K562 (cell line): Measurements from ENCODE around the gene ARHGAP23. TPM values are rescaled to one million over a fixed set of nuclear protein-coding genes. Genes with fewer than 3 reads are reported as not detected.

Experiments
- BCL6 ChIP-seq: fragments of 250-450 bp; sonication (Bioruptor Pico); IDR thresholded peaks from 2 replicates; pipeline ENCODE4 v1.4.0; 2020
- CBFA2T3 ChIP-seq: fragments of 450-650 bp; IDR thresholded peaks from 2 replicates; pipeline ENCODE4 v1.6.1; 2017
- FOS ChIP-seq: IDR thresholded peaks from 3 replicates; pipeline ENCODE4 v1.6.1; 2011; ENCODE audit not compliant: insufficient read length; ENCODE audit errors: extremely low read depth
- GATA2 ChIP-seq: sonication (generic); formaldehyde crosslinking; IDR thresholded peaks from 2 replicates; pipeline ENCODE4 v1.4.0; 2020; ENCODE audit warnings: mild to moderate bottlenecking, missing genetic modification reagents
- HNRNPUL1 ChIP-seq: fragments of 200-400 bp; formaldehyde crosslinking; IDR thresholded peaks from 2 replicates; pipeline ENCODE4 v1.6.1; 2017; ENCODE audit warnings: low read length
- IRF2 ChIP-seq: sonication (generic); formaldehyde crosslinking; IDR thresholded peaks from 2 replicates; pipeline ENCODE4 v1.8.1; 2022; ENCODE audit warnings: mild to moderate bottlenecking, missing genetic modification reagents
- L3MBTL2 ChIP-seq: fragments of 450-650 bp; IDR thresholded peaks from 2 replicates; pipeline ENCODE4 v1.6.1; 2016; ENCODE audit warnings: mild to moderate bottlenecking, moderate library complexity
- LARP7 ChIP-seq: fragments of 450-650 bp; IDR thresholded peaks from 2 replicates; pipeline ENCODE4 v1.6.1; 2016
- MAFK ChIP-seq: IDR thresholded peaks from 2 replicates; pipeline ENCODE4 v1.6.1; 2011; ENCODE audit warnings: low read length, improper control_type of control experiment
- MEIS2 ChIP-seq: fragments of 450-650 bp; IDR thresholded peaks from 2 replicates; pipeline ENCODE4 v1.6.1; 2014; ENCODE audit warnings: mild to moderate bottlenecking; ENCODE audit not compliant: partially characterized antibody
- MYBL2 ChIP-seq, 2 experiments: fragments of 450-650 bp in 1 of 2; sonication (generic) in 1 of 2; formaldehyde crosslinking in 1 of 2; IDR thresholded peaks; 2 replicates each; pipeline versions ENCODE4 v1.6.1 to v1.8.1; 2017 to 2022; ENCODE audit warnings: borderline replicate concordance in 1 of 2, inconsistent platforms in 1 of 2, low read depth in 1 of 2, mild to moderate bottlenecking in 1 of 2, missing genetic modification reagents in 1 of 2, moderate library complexity in 1 of 2
- NCOA4 ChIP-seq: fragments of 450-650 bp; IDR thresholded peaks from 2 replicates; pipeline ENCODE4 v1.6.1; 2018; ENCODE audit warnings: mild to moderate bottlenecking; ENCODE audit not compliant: partially characterized antibody
- NCOR1 ChIP-seq: fragments of 450-650 bp; IDR thresholded peaks from 2 replicates; pipeline ENCODE4 v1.6.1; 2016; ENCODE audit warnings: mild to moderate bottlenecking, moderate library complexity
- NFE2 ChIP-seq: IDR thresholded peaks from 2 replicates; pipeline ENCODE4 v1.6.1; 2014; ENCODE audit warnings: antibody characterized with exemption, low read depth
- POLR3G ChIP-seq: IDR thresholded peaks from 2 replicates; pipeline ENCODE4 v1.6.1; 2011; ENCODE audit not compliant: insufficient read length, insufficient replicate concordance; ENCODE audit errors: extremely low read depth
- SOX6 ChIP-seq: fragments of 450-650 bp; IDR thresholded peaks from 2 replicates; pipeline ENCODE4 v1.6.1; 2014; ENCODE audit warnings: mild to moderate bottlenecking
- STAT5B ChIP-seq: fragments of 250-450 bp; sonication (Bioruptor Pico); IDR thresholded peaks from 2 replicates; pipeline ENCODE4 v1.8.0; 2021; ENCODE audit warnings: mild to moderate bottlenecking, inconsistent platforms
- TBP ChIP-seq: optimal IDR thresholded peaks from 2 replicates; pipeline ENCODE3; 2011; ENCODE audit warnings: low read depth, low read length, improper control_type of control experiment
- ZNF217 ChIP-seq: sonication (generic); formaldehyde crosslinking; IDR thresholded peaks from 2 replicates; pipeline ENCODE4 v1.8.0; 2022; ENCODE audit warnings: mild to moderate bottlenecking, missing genetic modification reagents
- ZNF668 ChIP-seq: fragments of 250-450 bp; sonication (Bioruptor Pico); IDR thresholded peaks from 2 replicates; pipeline ENCODE4 v1.8.0; 2022; ENCODE audit warnings: mild to moderate bottlenecking, inconsistent platforms
- ZNF766 ChIP-seq: fragments of 200-800 bp; sonication (Bioruptor generic); conservative IDR thresholded peaks from 2 replicates; pipeline ENCODE4 v1.6.1; 2016; ENCODE audit warnings: missing genetic modification characterization, missing compliant biosample characterization
- polyA plus RNA-seq, 8 experiments: library from polyadenylated mRNA; depleted of rRNA in 4 of 8; stranded (reverse) in 5 of 8; unstranded in 3 of 8; fragments of >200 nt; fragmentation: Nextera tagmentation in 2 of 8; fragmentation: Illumina TruSeq in 1 of 8; extraction: Ambion mirVana in 2 of 8; extraction: Trizol in 1 of 8; gene quantifications; 2 replicates each; pipeline versions ENCODE4 v1.2.1 to v1.2.3, GENCODE V29; 2011 to 2014; ENCODE audit warnings: inconsistent platforms in 1 of 8, missing spikeins in 1 of 8
- total RNA-seq, 7 experiments: library from RNA; depleted of rRNA in 6 of 7; stranded (reverse); fragments of >200 nt in 6 of 7; fragmentation: Illumina TruSeq in 2 of 7; extraction: Trizol in 2 of 7; gene quantifications; 2 replicates each; pipeline versions ENCODE4 v1.2.1 to v1.2.3, GENCODE V29; 2011 to 2021; ENCODE audit warnings: low replicate concordance in 1 of 7
- TF ChIP-seq, protein P1 (sequence below): sonication (generic); formaldehyde crosslinking; IDR thresholded peaks from 2 replicates; pipeline ENCODE4 v1.8.0; 2022; ENCODE audit warnings: mild to moderate bottlenecking, missing genetic modification reagents
- TF ChIP-seq, protein P2 (sequence below): fragments of 250-450 bp; sonication (Bioruptor Pico); IDR thresholded peaks from 2 replicates; pipeline ENCODE4 v1.8.0; 2021; ENCODE audit warnings: borderline replicate concordance, mild to moderate bottlenecking, moderate library complexity; ENCODE audit not compliant: poor library complexity, severe bottlenecking
- TF ChIP-seq, protein P3 (sequence below): IDR thresholded peaks from 2 replicates; pipeline ENCODE4 v1.6.1; 2014; ENCODE audit warnings: antibody characterized with exemption
- TF ChIP-seq, protein P4 (sequence below), 2 experiments: fragments of 450-650 bp in 1 of 2; sonication (generic) in 1 of 2; formaldehyde crosslinking in 1 of 2; IDR thresholded peaks in 1 of 2; conservative IDR thresholded peaks in 1 of 2; 2 replicates each; pipeline versions ENCODE4 v1.6.1 to v1.8.1; 2016 to 2023; ENCODE audit warnings: mild to moderate bottlenecking in 2 of 2, moderate library complexity in 2 of 2, inconsistent platforms in 1 of 2, missing genetic modification reagents in 1 of 2

The ARHGAP23 gene
- total and polyA plus RNA-seq, 9 of the 15 experiments (the other 6 are each of a cell fraction or from before 2014, with no cell fraction given): 0.01 to 2.7 (median 0.70) TPM

DNA sequence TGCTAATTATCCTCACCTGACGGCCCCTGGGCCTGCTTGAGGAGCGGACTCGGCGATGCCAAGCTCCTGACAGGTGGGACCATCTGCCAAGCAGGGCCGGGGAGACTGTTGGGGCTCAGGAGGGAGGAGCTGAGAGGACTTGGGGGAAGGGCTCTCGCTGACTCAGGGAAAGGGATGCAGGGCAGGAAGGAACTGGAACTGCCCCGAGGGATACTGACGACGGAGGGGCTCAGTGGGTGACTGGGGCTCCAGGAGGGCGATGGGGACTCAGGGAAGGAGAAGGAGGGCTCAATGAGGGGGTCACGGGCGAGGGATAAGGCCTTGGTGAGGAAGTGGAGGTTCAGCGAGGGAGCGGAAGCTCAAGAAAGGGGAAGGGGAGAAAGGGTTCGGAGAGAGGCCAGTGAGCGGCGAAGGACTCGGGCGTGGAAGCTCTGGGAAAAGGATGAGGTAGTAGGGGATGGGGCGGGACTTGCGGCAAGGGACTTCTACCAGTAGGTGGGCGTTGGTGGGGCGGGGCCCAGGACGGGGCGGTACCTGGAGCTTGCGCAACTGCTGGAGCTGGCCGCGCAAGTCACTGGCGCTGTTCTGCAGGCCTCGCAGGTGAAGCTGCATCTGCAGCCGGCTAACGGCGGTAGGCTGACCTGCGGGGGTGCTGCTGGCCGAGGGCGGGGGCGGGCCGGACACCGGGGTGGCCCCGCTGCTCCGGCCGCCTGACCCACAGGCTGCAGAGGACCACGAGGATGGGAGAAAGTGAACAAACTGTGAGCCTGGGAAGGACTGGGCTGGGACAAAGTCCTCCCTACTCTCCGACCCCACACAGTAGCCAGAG, 131.0 kb downstream of the ARHGAP23 start (continued):
- peak; percentile 42; the same call in 1 of the 2 replicates for TF ChIP-seq LARP7
- TF ChIP-seq FOS: no peak
- TF ChIP-seq SOX6: no peak
- TF ChIP-seq, protein P1, sequence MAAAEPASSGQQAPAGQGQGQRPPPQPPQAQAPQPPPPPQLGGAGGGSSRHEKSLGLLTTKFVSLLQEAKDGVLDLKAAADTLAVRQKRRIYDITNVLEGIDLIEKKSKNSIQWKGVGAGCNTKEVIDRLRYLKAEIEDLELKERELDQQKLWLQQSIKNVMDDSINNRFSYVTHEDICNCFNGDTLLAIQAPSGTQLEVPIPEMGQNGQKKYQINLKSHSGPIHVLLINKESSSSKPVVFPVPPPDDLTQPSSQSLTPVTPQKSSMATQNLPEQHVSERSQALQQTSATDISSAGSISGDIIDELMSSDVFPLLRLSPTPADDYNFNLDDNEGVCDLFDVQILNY (CRISPR knock-in tag): no peak
- TF ChIP-seq ZNF668: no peak
- TF ChIP-seq, protein P2, sequence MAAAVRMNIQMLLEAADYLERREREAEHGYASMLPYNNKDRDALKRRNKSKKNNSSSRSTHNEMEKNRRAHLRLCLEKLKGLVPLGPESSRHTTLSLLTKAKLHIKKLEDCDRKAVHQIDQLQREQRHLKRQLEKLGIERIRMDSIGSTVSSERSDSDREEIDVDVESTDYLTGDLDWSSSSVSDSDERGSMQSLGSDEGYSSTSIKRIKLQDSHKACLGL (CRISPR knock-in tag): no peak
- TF ChIP-seq NCOA4: no peak
- TF ChIP-seq, protein P3, sequence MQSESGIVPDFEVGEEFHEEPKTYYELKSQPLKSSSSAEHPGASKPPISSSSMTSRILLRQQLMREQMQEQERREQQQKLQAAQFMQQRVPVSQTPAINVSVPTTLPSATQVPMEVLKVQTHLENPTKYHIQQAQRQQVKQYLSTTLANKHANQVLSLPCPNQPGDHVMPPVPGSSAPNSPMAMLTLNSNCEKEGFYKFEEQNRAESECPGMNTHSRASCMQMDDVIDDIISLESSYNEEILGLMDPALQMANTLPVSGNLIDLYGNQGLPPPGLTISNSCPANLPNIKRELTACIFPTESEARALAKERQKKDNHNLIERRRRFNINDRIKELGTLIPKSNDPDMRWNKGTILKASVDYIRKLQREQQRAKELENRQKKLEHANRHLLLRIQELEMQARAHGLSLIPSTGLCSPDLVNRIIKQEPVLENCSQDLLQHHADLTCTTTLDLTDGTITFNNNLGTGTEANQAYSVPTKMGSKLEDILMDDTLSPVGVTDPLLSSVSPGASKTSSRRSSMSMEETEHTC: no peak
- TF ChIP-seq MYBL2 (IDR thresholded peaks at IDR 0.05; ENCODE audit: low read depth): no peak
- TF ChIP-seq MYBL2 (CRISPR knock-in tag; IDR thresholded peaks at IDR 0.05; ENCODE audit: borderline replicate concordance): no peak
- TF ChIP-seq TBP: no peak
- peak; percentile 24; the same call in 1 of the 2 replicates for TF ChIP-seq CBFA2T3
- TF ChIP-seq STAT5B: no peak
- no peak for TF ChIP-seq GATA2 (CRISPR knock-in tag)
- TF ChIP-seq POLR3G: no peak
- TF ChIP-seq IRF2 (CRISPR knock-in tag): no peak
- TF ChIP-seq, protein P4, sequence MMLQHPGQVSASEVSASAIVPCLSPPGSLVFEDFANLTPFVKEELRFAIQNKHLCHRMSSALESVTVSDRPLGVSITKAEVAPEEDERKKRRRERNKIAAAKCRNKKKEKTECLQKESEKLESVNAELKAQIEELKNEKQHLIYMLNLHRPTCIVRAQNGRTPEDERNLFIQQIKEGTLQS (IDR thresholded peaks at IDR 0.05): peak; percentile 78; the same call in 1 of the 2 replicates
- TF ChIP-seq, protein P4 (CRISPR knock-in tag; conservative IDR thresholded peaks at IDR 0.05): no peak
- no peak for TF ChIP-seq ZNF217 (CRISPR knock-in tag)
- TF ChIP-seq L3MBTL2: peak; percentile 49; the same call in 1 of the 2 replicates
- 0 out of 2 replicates have a peak, but pooled peaks have one; percentile 17 for TF ChIP-seq NFE2
- TF ChIP-seq MAFK: no peak
- no peak for TF ChIP-seq HNRNPUL1
- TF ChIP-seq MEIS2: peak; percentile 34
- TF ChIP-seq BCL6 (CRISPR knock-in tag): no peak
- no peak for TF ChIP-seq ZNF766
- no peak for TF ChIP-seq NCOR1
